ENCODE measurements around the gene SEC14L6. TPM values are rescaled to one million over a fixed set of nuclear protein-coding genes. Genes with fewer than 3 reads are reported as not detected.

SEC14L6 gene
- total RNA-seq, 1 experiment from 2014 or later, result 0.26 TPM

DNA sequence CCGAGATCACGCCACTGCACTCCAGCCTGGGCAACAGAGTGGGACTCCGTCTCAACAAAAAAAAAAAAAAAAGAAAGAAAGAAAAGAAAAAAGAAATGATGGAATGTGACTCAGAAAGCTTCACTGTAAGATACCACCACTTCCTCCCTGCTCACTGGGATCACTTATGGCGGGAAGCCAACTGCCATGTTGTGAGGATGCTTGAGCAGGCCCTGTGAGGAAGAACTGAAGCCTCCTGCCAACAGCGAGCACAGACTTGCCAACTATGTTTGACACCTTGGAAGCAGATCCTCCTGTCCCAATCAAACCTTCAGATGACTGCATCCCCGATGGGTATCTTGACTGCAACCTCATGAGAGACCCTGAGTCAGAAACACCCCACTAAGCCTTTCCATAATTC, 8.3 kb downstream of the SEC14L6 start:
- Mint-ChIP-seq H3K4me1 (ENCODE audit: low read depth, unreplicated experiment) (peaks cover 8% of the 10 kb centered on the region), H3K4me3 (ENCODE audit: low read depth, unreplicated experiment) (no peak overlapping the region), H3K36me3 (ENCODE audit: insufficient read depth, unreplicated experiment) (no peaks in the 10 kb centered on the region), H3K27me3 (ENCODE audit: unreplicated experiment) (peaks cover 23% of the 10 kb centered on the region), H3K27ac (ENCODE audit: unreplicated experiment) (no peak overlapping the region), H3K9me3 (ENCODE audit: low read depth, unreplicated experiment) (no peaks in the 10 kb centered on the region)
- TF ChIP-seq, protein P1, sequence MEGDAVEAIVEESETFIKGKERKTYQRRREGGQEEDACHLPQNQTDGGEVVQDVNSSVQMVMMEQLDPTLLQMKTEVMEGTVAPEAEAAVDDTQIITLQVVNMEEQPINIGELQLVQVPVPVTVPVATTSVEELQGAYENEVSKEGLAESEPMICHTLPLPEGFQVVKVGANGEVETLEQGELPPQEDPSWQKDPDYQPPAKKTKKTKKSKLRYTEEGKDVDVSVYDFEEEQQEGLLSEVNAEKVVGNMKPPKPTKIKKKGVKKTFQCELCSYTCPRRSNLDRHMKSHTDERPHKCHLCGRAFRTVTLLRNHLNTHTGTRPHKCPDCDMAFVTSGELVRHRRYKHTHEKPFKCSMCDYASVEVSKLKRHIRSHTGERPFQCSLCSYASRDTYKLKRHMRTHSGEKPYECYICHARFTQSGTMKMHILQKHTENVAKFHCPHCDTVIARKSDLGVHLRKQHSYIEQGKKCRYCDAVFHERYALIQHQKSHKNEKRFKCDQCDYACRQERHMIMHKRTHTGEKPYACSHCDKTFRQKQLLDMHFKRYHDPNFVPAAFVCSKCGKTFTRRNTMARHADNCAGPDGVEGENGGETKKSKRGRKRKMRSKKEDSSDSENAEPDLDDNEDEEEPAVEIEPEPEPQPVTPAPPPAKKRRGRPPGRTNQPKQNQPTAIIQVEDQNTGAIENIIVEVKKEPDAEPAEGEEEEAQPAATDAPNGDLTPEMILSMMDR (IDR thresholded peaks at IDR 0.05; ENCODE audit: unreplicated experiment), result no peak
- BruUV-seq (replicated peaks), result no TSS peak
- no peak for DNase-seq
- CTCF ChIA-PET, result no interaction called here
- intact Hi-C loops (cut with micrococcal nuclease; ENCODE audit: unreplicated experiment), result no loop called here

DNA sequence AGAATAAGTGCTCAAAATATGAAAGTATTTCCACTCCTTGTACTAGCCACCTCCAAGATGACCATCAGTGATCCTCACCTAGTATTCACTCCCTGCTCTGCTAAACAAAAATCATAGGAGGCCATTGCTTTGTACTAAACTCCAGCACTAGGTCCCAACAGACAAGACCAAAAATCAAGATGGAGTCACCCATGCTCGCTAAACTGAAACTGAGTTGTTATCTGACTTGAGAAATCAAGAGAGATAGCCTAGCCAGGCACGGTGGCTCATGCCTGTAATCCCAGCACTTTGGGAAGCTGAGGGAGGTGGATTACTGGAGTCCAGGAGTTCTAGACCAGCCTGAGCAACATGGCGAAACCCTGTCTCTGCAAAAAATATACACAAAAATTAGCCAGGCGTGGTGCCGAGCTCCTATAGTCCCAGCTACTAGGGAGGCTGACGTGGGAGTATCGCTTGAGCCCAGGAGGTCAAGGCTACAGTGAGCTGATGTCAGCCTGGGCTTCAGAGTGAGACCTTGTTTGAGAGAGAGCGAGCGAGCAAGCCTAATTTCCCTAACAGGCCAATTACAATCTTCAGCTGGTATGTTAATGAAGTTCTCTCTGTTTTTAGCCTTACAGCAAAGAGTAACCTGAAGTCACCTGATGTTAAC, 9.3 kb downstream of the SEC14L6 start:
- Mint-ChIP-seq H3K36me3 (ENCODE audit: insufficient read depth, unreplicated experiment) (no peaks in the 10 kb centered on the region), H3K9me3 (ENCODE audit: low read depth, unreplicated experiment) (no peaks in the 10 kb centered on the region), H3K4me1 (ENCODE audit: low read depth, unreplicated experiment) (peaks cover 8% of the 10 kb centered on the region), H3K4me3 (ENCODE audit: low read depth, unreplicated experiment) (no peak overlapping the region), H3K27me3 (ENCODE audit: unreplicated experiment) (peaks cover 13% of the 10 kb centered on the region), H3K27ac (ENCODE audit: unreplicated experiment) (no peak overlapping the region)
- no peak for DNase-seq
- intact Hi-C loops (cut with micrococcal nuclease; ENCODE audit: unreplicated experiment), result no loop called here
- CTCF ChIA-PET, result no interaction called here
- no TSS peak for BruUV-seq (replicated peaks)
- TF ChIP-seq, protein P1 (IDR thresholded peaks at IDR 0.05; ENCODE audit: unreplicated experiment), result no peak

DNA sequence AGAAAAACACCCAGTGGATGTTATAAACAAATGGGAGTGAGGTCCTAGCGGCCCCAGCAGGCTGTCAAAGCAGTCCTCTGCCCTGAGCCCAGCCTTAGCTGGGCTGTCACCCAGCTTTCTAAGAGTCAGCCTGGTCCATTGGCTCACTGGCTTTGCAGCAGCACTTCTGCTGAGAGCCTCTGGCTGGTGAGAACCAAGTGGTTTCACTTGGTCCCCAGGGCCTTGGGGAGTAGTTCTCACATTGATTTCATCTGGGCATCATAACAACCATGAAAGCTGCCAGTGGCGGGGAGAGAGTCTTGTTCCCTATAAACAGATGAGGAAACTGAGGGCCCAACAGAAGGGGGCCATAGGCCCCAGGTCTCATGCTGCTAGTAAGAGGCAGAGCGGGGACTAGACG, 11.4 kb downstream of the SEC14L6 start:
- peaks cover 8% of the 10 kb centered on the region for H3K4me1 Mint-ChIP-seq (ENCODE audit: low read depth, unreplicated experiment)
- H3K9me3 Mint-ChIP-seq (ENCODE audit: low read depth, unreplicated experiment), result no peaks in the 10 kb centered on the region
- H3K27me3 Mint-ChIP-seq (ENCODE audit: unreplicated experiment), result no peaks in the 10 kb centered on the region
- no peak overlapping the region for H3K27ac Mint-ChIP-seq (ENCODE audit: unreplicated experiment)
- TF ChIP-seq, protein P1 (IDR thresholded peaks at IDR 0.05; ENCODE audit: unreplicated experiment), result no peak
- intact Hi-C loops (cut with micrococcal nuclease; ENCODE audit: unreplicated experiment), result no loop called here
- no peaks in the 10 kb centered on the region for H3K36me3 Mint-ChIP-seq (ENCODE audit: insufficient read depth, unreplicated experiment)
- no peak overlapping the region for H3K4me3 Mint-ChIP-seq (ENCODE audit: low read depth, unreplicated experiment)
- CTCF ChIA-PET, result no interaction called here
- BruUV-seq (replicated peaks), result no TSS peak
- no peak for DNase-seq

DNA sequence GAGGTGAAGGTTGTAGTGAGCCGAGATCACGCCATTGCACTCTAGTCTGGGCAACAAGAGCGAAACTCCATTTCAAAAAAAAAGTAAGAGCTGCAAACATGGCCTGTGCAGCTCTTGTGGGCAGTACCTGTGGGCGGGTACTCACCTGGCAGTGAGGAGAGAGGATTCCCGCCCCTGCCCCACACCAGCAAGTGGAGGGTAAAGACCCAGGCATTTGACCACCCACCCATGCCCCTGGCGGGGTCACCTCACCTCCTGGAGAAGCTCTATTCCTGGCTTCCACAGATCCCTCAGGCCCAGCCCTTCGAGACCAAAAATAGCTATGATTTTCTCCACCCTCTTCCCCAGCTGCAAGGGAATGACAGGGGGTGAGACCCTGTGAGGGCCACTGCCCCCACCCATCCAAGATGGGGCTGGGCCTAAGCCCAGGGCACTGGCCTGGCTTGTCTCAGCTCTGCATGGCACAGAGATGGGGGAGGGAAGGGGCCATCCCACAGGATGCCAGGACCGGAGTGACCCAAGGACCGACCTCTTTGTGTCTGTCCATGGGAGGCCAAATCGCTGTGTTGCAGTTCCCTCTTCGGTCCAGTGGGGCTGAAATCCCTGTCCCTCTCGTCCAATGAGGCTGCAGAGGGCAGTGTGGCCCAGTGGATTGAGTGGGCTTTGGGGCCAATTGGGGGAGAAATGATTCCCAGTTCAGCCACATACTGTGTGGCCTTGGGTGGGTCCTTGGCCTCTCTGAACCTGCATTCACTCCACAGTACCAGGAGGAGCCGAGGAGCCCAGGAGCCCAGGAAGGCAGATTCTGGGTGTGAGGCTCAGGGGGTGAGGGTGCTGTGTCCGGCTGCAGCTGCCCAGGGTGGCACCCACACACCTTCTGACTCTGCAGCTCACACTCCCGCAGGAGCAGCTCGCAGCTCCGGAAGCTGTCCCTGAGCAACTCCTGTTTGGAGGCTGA, 14.6 kb downstream of the SEC14L6 start:
- peaks cover 8% of the 10 kb centered on the region for H3K4me1 Mint-ChIP-seq (ENCODE audit: low read depth, unreplicated experiment)
- no peak overlapping the region for H3K4me3 Mint-ChIP-seq (ENCODE audit: low read depth, unreplicated experiment)
- CTCF ChIA-PET, result no interaction called here
- BruUV-seq (replicated peaks), result no TSS peak
- TF ChIP-seq, protein P1 (IDR thresholded peaks at IDR 0.05; ENCODE audit: unreplicated experiment), result no peak
- H3K27me3 Mint-ChIP-seq (ENCODE audit: unreplicated experiment), result no peaks in the 10 kb centered on the region
- DNase-seq, result no peak
- H3K27ac Mint-ChIP-seq (ENCODE audit: unreplicated experiment), result no peak overlapping the region
- no peaks in the 10 kb centered on the region for H3K9me3 Mint-ChIP-seq (ENCODE audit: low read depth, unreplicated experiment)
- H3K36me3 Mint-ChIP-seq (ENCODE audit: insufficient read depth, unreplicated experiment), result peaks cover 3% of the 10 kb centered on the region
- intact Hi-C loops (cut with micrococcal nuclease; ENCODE audit: unreplicated experiment), result no loop called here
